ENCODE results near the gene MPI. TPM values are rescaled to one million over a fixed set of nuclear protein-coding genes. Genes with fewer than 3 reads are reported as not detected.

MPI gene
- 10 to 100 TPM; 25.4 to 38.2 TPM for total RNA-seq
- 39.4 to 69.2 reads per million in 2 donors for total RNA-seq

- Mint-ChIP-seq H3K27me3 (no peaks in the 10 kb centered on the region), H3K4me1 (peaks cover 37% of the 10 kb centered on the region), H3K4me3 (peak within 1 kb of the TSS; percentile 95), H3K27ac (peak within 1 kb of the TSS; percentile 96), H3K36me3 (ENCODE audit: low read depth) (no peaks in the 10 kb centered on the region)
- peak; percentile 97 for ATAC-seq
- no peaks in the 10 kb centered on the region for H3K9me3 ChIP-seq (ENCODE audit: control insufficient read depth, low read length, poor library complexity, severe bottlenecking)
- DNase-seq, result peak; percentile 72 to 78 (median 77)
These were observed at the start of gene MPI for GRCh38 chr15:74889883-74890664. Gene MPI (plus strand): TSS chr15:74890042. CDS start chr15:74890074, 32 bp downstream.

- Mint-ChIP-seq H3K27me3 (no peaks in the 10 kb centered on the region), H3K27ac (no peak overlapping the region), H3K4me1 (peaks cover 37% of the 10 kb centered on the region), H3K36me3 (ENCODE audit: low read depth) (no peaks in the 10 kb centered on the region), H3K4me3 (peak overlapping the region; percentile 90)
- no peaks in the 10 kb centered on the region for H3K9me3 ChIP-seq (ENCODE audit: control insufficient read depth, low read length, poor library complexity, severe bottlenecking)
- ATAC-seq (no peak), DNase-seq (no peak)
These were observed 48.7 kb upstream of the MPI start for GRCh38 chr15:74840851-74841775.

- H3K36me3 Mint-ChIP-seq (ENCODE audit: low read depth), result no peaks in the 10 kb centered on the region
- DNase-seq (no peak), ATAC-seq (no peak)
- H3K9me3 ChIP-seq (ENCODE audit: control insufficient read depth, low read length, poor library complexity, severe bottlenecking), result no peaks in the 10 kb centered on the region
- H3K4me1 Mint-ChIP-seq, result peaks cover 37% of the 10 kb centered on the region
- no peak overlapping the region for H3K27ac Mint-ChIP-seq
- peak overlapping the region; percentile 90 for H3K4me3 Mint-ChIP-seq
- no peaks in the 10 kb centered on the region for H3K27me3 Mint-ChIP-seq
These were observed 47.9 kb upstream of the MPI start for GRCh38 chr15:74841891-74842373.

GRCh38 chr15:74842581-74843444 lies 47.0 kb upstream of the MPI start, which contains the start of gene ULK3:
Gene ULK3 (minus strand): TSS chr15:74843156. CDS start chr15:74843105, 51 bp downstream.
- Mint-ChIP-seq H3K27ac (peak within 1 kb of the TSS; percentile 66), H3K4me1 (peaks cover 37% of the 10 kb centered on the region), H3K27me3 (no peaks in the 10 kb centered on the region), H3K36me3 (ENCODE audit: low read depth) (no peaks in the 10 kb centered on the region), H3K4me3 (peak within 1 kb of the TSS; percentile 90)
- peak; percentile 91 to 94 (median 93) for DNase-seq
- H3K9me3 ChIP-seq (ENCODE audit: control insufficient read depth, low read length, poor library complexity, severe bottlenecking), result no peaks in the 10 kb centered on the region
- peak; percentile 93 for ATAC-seq

GRCh38 chr15:74843445-74843828 lies 46.4 kb upstream of the MPI start:
- ATAC-seq, result no peak
- no peaks in the 10 kb centered on the region for H3K9me3 ChIP-seq (ENCODE audit: control insufficient read depth, low read length, poor library complexity, severe bottlenecking)
- no peak for DNase-seq
- H3K27me3 Mint-ChIP-seq, result no peaks in the 10 kb centered on the region
- no peaks in the 10 kb centered on the region for H3K36me3 Mint-ChIP-seq (ENCODE audit: low read depth)
- H3K4me1 Mint-ChIP-seq, result peaks cover 37% of the 10 kb centered on the region
- peak overlapping the region; percentile 66 for H3K27ac Mint-ChIP-seq
- peak overlapping the region; percentile 90 for H3K4me3 Mint-ChIP-seq

GRCh38 chr15:74843891-74844299 lies 45.9 kb upstream of the MPI start:
- ATAC-seq (no peak), DNase-seq (no peak)
- Mint-ChIP-seq H3K4me1 (peaks cover 37% of the 10 kb centered on the region), H3K4me3 (peak overlapping the region; percentile 90), H3K36me3 (ENCODE audit: low read depth) (peaks cover 2% of the 10 kb centered on the region), H3K27ac (peak overlapping the region; percentile 66), H3K27me3 (no peaks in the 10 kb centered on the region)
- H3K9me3 ChIP-seq (ENCODE audit: control insufficient read depth, low read length, poor library complexity, severe bottlenecking), result no peaks in the 10 kb centered on the region

- no peaks in the 10 kb centered on the region for H3K27me3 Mint-ChIP-seq
- H3K27ac Mint-ChIP-seq, result peak overlapping the region; percentile 87
- H3K9me3 ChIP-seq (ENCODE audit: control insufficient read depth, low read length, poor library complexity, severe bottlenecking), result no peaks in the 10 kb centered on the region
- DNase-seq (no peak), ATAC-seq (no peak)
- H3K4me1 Mint-ChIP-seq, result peaks cover 37% of the 10 kb centered on the region
- peak overlapping the region; percentile 82 for H3K4me3 Mint-ChIP-seq
- H3K36me3 Mint-ChIP-seq (ENCODE audit: low read depth), result peaks cover 2% of the 10 kb centered on the region
These were observed 45.3 kb upstream of the MPI start for GRCh38 chr15:74844319-74845207.

GRCh38 chr15:74845208-74845568 lies 44.7 kb upstream of the MPI start:
- no peaks in the 10 kb centered on the region for H3K9me3 ChIP-seq (ENCODE audit: control insufficient read depth, low read length, poor library complexity, severe bottlenecking)
- H3K36me3 Mint-ChIP-seq (ENCODE audit: low read depth), result peaks cover 2% of the 10 kb centered on the region
- peak overlapping the region; percentile 87 for H3K27ac Mint-ChIP-seq
- peaks cover 34% of the 10 kb centered on the region for H3K4me1 Mint-ChIP-seq
- DNase-seq, result peak in 2 of 3 donors; percentile 27 to 30
- peak; percentile 51 for ATAC-seq
- no peaks in the 10 kb centered on the region for H3K27me3 Mint-ChIP-seq
- peak overlapping the region; percentile 82 for H3K4me3 Mint-ChIP-seq

- DNase-seq (no peak), ATAC-seq (peak; percentile 10)
- no peaks in the 10 kb centered on the region for H3K9me3 ChIP-seq (ENCODE audit: control insufficient read depth, low read length, poor library complexity, severe bottlenecking)
- Mint-ChIP-seq H3K27me3 (no peaks in the 10 kb centered on the region), H3K4me1 (peaks cover 34% of the 10 kb centered on the region), H3K4me3 (peak overlapping the region; percentile 82), H3K36me3 (ENCODE audit: low read depth) (peaks cover 2% of the 10 kb centered on the region), H3K27ac (peak overlapping the region; percentile 87)
These were observed 44.3 kb upstream of the MPI start for GRCh38 chr15:74845581-74845980.

- Mint-ChIP-seq H3K36me3 (ENCODE audit: low read depth) (peaks cover 2% of the 10 kb centered on the region), H3K27ac (peak overlapping the region; percentile 86), H3K4me1 (peaks cover 24% of the 10 kb centered on the region), H3K4me3 (no peak overlapping the region), H3K27me3 (no peaks in the 10 kb centered on the region)
- ATAC-seq, result no peak
- no peak for DNase-seq
- H3K9me3 ChIP-seq (ENCODE audit: control insufficient read depth, low read length, poor library complexity, severe bottlenecking), result no peaks in the 10 kb centered on the region
These were observed 42.4 kb upstream of the MPI start for GRCh38 chr15:74847432-74847831.

GRCh38 chr15:74850393-74850792 lies 39.4 kb upstream of the MPI start:
- no peak overlapping the region for H3K4me3 Mint-ChIP-seq
- peaks cover 5% of the 10 kb centered on the region for H3K4me1 Mint-ChIP-seq
- H3K36me3 Mint-ChIP-seq (ENCODE audit: low read depth), result peaks cover 4% of the 10 kb centered on the region
- no peak for DNase-seq
- H3K27ac Mint-ChIP-seq, result no peak overlapping the region
- no peaks in the 10 kb centered on the region for H3K27me3 Mint-ChIP-seq
- ATAC-seq, result no peak
- H3K9me3 ChIP-seq (ENCODE audit: control insufficient read depth, low read length, poor library complexity, severe bottlenecking), result no peaks in the 10 kb centered on the region

- no peak overlapping the region for H3K4me3 Mint-ChIP-seq
- no peaks in the 10 kb centered on the region for H3K9me3 ChIP-seq (ENCODE audit: control insufficient read depth, low read length, poor library complexity, severe bottlenecking)
- H3K27ac Mint-ChIP-seq, result no peak overlapping the region
- ATAC-seq (no peak), DNase-seq (no peak)
- no peaks in the 10 kb centered on the region for H3K27me3 Mint-ChIP-seq
- peaks cover 5% of the 10 kb centered on the region for H3K4me1 Mint-ChIP-seq
- H3K36me3 Mint-ChIP-seq (ENCODE audit: low read depth), result peaks cover 4% of the 10 kb centered on the region
These were observed 37.9 kb upstream of the MPI start for GRCh38 chr15:74851960-74852359.

Data from T-helper 17 cell (primary cell).